DOHH2 (cell line): Measurements from ENCODE around the gene RNF14.

Experiments
- H3F3A ChIP-seq: fragments of 200-600 bp; sonication (generic), shearing (Covaris generic); 2 replicates; pipeline ENCODE4 v1.6.0; 2016; ENCODE audit warnings: antibody characterized with exemption, mild to moderate bottlenecking; ENCODE audit not compliant: control insufficient read depth, insufficient read depth
- H3K27ac ChIP-seq: fragments of 200-600 bp; sonication (generic); 2 replicates; pipeline ENCODE4 v1.5.1; 2014; ENCODE audit warnings: low read depth, mild to moderate bottlenecking, low read length, moderate library complexity
- H3K27me3 ChIP-seq: fragments of 200-600 bp; sonication (generic); 2 replicates; pipeline ENCODE4 v1.6.1; 2014; ENCODE audit warnings: mild to moderate bottlenecking, low read length, mixed read lengths; ENCODE audit not compliant: control insufficient read depth
- H3K36me3 ChIP-seq: fragments of 200-600 bp; sonication (generic); 2 replicates; pipeline ENCODE4 v1.6.1; 2014; ENCODE audit warnings: mild to moderate bottlenecking, low read length, moderate library complexity, mixed read lengths; ENCODE audit not compliant: control insufficient read depth
- H3K4me1 ChIP-seq: fragments of 200-600 bp; sonication (generic); 2 replicates; pipeline ENCODE4 v1.6.1; 2014; ENCODE audit warnings: mild to moderate bottlenecking, low read length, mixed read lengths; ENCODE audit not compliant: control insufficient read depth
- H3K4me2 ChIP-seq: fragments of 200-600 bp; sonication (generic); 2 replicates; pipeline ENCODE4 v1.6.0; 2014; ENCODE audit warnings: mild to moderate bottlenecking, low read length, moderate library complexity
- H3K4me3 ChIP-seq: fragments of 200-600 bp; sonication (generic); 2 replicates; pipeline ENCODE4 v1.5.1; 2014; ENCODE audit warnings: mild to moderate bottlenecking, low read length, mixed read lengths
- H3K79me2 ChIP-seq: fragments of 200-600 bp; sonication (generic); 2 replicates; pipeline ENCODE4 v1.6.1; 2014; ENCODE audit warnings: mild to moderate bottlenecking, low read length, mixed read lengths; ENCODE audit not compliant: control insufficient read depth
- H3K9me2 ChIP-seq: fragments of 200-600 bp; sonication (generic); replicated peaks from 2 replicates; pipeline ENCODE4 v1.6.1; 2014; ENCODE audit warnings: mild to moderate bottlenecking, low read length, mixed read lengths; ENCODE audit not compliant: control insufficient read depth
- H3K9me3 ChIP-seq: fragments of 200-600 bp; sonication (generic); 2 replicates; pipeline ENCODE4 v1.6.1; 2014; ENCODE audit warnings: antibody characterized with exemption, low read length, mixed read lengths; ENCODE audit not compliant: control insufficient read depth, insufficient read depth
- H4K20me1 ChIP-seq: fragments of 200-600 bp; sonication (generic); 2 replicates; pipeline ENCODE4 v1.6.0; 2014; ENCODE audit warnings: low read depth, mild to moderate bottlenecking, antibody characterized with exemption, low read length, moderate library complexity; ENCODE audit not compliant: control insufficient read depth, insufficient read depth
- EZH2phosphoT487 ChIP-seq: fragments of 200-600 bp; sonication (generic); IDR thresholded peaks from 2 replicates; pipeline ENCODE4 v1.6.1; 2017; ENCODE audit warnings: borderline replicate concordance, mild to moderate bottlenecking, antibody characterized with exemption, low read length, moderate library complexity, mixed read lengths
- TF ChIP-seq, protein P1 (sequence below): fragments of 200-600 bp; sonication (generic); IDR thresholded peaks from one replicate; pipeline ENCODE4 v1.5.1; 2014; ENCODE audit warnings: antibody characterized with exemption, mild to moderate bottlenecking, low read depth, low read length; ENCODE audit not compliant: poor library complexity, severe bottlenecking

RNF14 gene

DNA sequence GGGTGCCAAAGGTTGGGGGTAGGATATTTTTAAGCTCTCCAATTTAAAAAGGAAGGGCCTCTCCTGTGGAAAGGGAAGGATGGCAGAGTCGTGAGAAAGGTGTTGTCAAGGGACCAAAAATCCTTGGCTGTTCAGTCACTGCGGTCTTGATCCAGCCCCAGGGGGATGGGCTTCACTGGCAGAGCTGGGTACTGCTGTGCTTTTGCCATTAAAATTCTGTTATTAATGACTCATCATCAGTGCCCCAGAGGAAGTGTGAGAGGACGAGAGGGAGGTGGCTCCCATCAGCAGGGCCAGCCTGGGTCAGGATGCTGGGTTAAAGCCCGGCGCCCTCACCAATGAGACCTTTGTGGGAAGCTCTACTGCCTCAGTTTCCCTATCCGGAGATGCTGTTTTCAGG lies 27.6 kb upstream of the RNF14 start:
- Histone ChIP-seq H3F3A (no peaks in the 10 kb centered on the region), H3K79me2 (no peaks in the 10 kb centered on the region), H3K9me3 (no peaks in the 10 kb centered on the region), H4K20me1 (no peaks in the 10 kb centered on the region), H3K27me3 (peaks cover 5% of the 10 kb centered on the region; the same call in 1 of the 2 replicates), H3K4me3 (no peak overlapping the region), H3K9me2 (no peaks in the 10 kb centered on the region), H3K27ac (no peak overlapping the region), H3K4me1 (no peaks in the 10 kb centered on the region), H3K4me2 (no peak overlapping the region), H3K36me3 (peaks cover 15% of the 10 kb centered on the region)
- no peak for TF ChIP-seq EZH2phosphoT487
- TF ChIP-seq, protein P1, sequence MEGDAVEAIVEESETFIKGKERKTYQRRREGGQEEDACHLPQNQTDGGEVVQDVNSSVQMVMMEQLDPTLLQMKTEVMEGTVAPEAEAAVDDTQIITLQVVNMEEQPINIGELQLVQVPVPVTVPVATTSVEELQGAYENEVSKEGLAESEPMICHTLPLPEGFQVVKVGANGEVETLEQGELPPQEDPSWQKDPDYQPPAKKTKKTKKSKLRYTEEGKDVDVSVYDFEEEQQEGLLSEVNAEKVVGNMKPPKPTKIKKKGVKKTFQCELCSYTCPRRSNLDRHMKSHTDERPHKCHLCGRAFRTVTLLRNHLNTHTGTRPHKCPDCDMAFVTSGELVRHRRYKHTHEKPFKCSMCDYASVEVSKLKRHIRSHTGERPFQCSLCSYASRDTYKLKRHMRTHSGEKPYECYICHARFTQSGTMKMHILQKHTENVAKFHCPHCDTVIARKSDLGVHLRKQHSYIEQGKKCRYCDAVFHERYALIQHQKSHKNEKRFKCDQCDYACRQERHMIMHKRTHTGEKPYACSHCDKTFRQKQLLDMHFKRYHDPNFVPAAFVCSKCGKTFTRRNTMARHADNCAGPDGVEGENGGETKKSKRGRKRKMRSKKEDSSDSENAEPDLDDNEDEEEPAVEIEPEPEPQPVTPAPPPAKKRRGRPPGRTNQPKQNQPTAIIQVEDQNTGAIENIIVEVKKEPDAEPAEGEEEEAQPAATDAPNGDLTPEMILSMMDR: no peak

DNA sequence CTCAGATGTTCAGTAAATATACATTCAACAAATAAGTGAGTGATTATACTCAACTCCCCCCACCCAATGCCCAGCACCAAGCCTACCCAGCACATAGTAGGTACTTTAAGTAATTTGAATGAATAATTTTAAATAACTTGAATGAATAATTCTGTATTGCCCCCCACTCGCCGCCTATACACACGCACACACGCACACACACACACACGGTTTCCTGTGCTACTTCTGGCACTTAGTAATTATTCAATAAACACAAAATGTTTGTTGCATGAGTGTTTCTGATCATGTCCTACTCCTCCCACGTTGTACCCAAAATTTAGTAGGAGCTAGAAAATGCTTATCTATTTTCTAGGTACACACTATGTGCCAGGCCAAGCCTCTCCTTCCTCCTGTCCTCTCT lies 27.1 kb upstream of the RNF14 start:
- no peaks in the 10 kb centered on the region for H3K79me2 ChIP-seq
- H3K9me2 ChIP-seq: no peaks in the 10 kb centered on the region
- H3F3A ChIP-seq: no peaks in the 10 kb centered on the region
- no peak overlapping the region for H3K4me2 ChIP-seq
- H3K4me1 ChIP-seq: no peaks in the 10 kb centered on the region
- no peak overlapping the region for H3K4me3 ChIP-seq
- no peaks in the 10 kb centered on the region for H4K20me1 ChIP-seq
- H3K36me3 ChIP-seq: peaks cover 14% of the 10 kb centered on the region
- no peak overlapping the region for H3K27ac ChIP-seq
- peaks cover 5% of the 10 kb centered on the region; the same call in 1 of the 2 replicates for H3K27me3 ChIP-seq
- no peaks in the 10 kb centered on the region for H3K9me3 ChIP-seq
- no peak for TF ChIP-seq EZH2phosphoT487
- TF ChIP-seq, protein P1: no peak

GRCh38 chr5:141942185-141942857 lies 26.6 kb upstream of the RNF14 start:
- Histone ChIP-seq H3F3A (no peaks in the 10 kb centered on the region), H3K79me2 (no peaks in the 10 kb centered on the region), H3K4me3 (no peak overlapping the region), H4K20me1 (no peaks in the 10 kb centered on the region), H3K36me3 (peaks cover 11% of the 10 kb centered on the region; the same call in 1 of the 2 replicates), H3K4me2 (no peak overlapping the region), H3K27me3 (peaks cover 5% of the 10 kb centered on the region; the same call in 1 of the 2 replicates), H3K4me1 (no peaks in the 10 kb centered on the region), H3K9me3 (no peaks in the 10 kb centered on the region), H3K27ac (no peak overlapping the region), H3K9me2 (no peaks in the 10 kb centered on the region)
- TF ChIP-seq EZH2phosphoT487: no peak
- TF ChIP-seq, protein P1: no peak
